Measurements from ENCODE around the gene PROSER2. TPM values are rescaled to one million over a fixed set of nuclear protein-coding genes. Genes with fewer than 3 reads are reported as not detected.

PROSER2 gene
- total and polyA plus RNA-seq, 4 donors, result 6.5 to 24.9 (median 9.9) TPM

DNA sequence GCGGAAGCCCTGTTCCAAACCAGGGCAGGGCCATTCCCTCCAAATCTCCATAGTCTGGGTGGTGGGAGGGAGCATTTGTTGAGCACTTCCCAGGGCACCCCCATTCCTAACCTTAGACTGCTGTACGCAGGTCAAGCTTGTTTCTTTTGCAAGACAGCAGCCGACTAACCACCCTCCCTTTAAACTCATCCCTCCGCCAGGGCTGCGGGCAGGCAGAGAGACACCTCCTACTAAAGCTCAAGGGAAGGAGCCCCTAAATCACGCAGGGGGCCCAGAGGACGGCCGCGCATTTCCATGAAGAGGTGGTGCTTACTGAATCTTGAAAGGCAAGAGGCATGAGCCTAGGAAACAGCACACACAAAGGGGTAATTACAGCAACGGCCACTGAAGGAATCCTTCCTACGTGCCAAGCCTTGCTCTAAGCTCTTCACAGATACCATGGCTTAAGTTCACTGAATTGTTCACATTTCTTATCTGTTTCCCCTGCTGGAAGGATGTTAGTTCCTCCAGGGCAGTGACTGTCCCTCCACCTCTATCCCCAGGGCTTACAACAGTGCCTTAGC is 90.0 kb downstream of the PROSER2 start (continued):
- TF ChIP-seq, protein P1, sequence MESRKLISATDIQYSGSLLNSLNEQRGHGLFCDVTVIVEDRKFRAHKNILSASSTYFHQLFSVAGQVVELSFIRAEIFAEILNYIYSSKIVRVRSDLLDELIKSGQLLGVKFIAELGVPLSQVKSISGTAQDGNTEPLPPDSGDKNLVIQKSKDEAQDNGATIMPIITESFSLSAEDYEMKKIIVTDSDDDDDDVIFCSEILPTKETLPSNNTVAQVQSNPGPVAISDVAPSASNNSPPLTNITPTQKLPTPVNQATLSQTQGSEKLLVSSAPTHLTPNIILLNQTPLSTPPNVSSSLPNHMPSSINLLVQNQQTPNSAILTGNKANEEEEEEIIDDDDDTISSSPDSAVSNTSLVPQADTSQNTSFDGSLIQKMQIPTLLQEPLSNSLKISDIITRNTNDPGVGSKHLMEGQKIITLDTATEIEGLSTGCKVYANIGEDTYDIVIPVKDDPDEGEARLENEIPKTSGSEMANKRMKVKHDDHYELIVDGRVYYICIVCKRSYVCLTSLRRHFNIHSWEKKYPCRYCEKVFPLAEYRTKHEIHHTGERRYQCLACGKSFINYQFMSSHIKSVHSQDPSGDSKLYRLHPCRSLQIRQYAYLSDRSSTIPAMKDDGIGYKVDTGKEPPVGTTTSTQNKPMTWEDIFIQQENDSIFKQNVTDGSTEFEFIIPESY (IDR thresholded peaks at IDR 0.05), result no peak
- TF ChIP-seq, protein P2, sequence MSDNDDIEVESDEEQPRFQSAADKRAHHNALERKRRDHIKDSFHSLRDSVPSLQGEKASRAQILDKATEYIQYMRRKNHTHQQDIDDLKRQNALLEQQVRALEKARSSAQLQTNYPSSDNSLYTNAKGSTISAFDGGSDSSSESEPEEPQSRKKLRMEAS (IDR thresholded peaks at IDR 0.05), result no peak
- TF ChIP-seq, protein P3, sequence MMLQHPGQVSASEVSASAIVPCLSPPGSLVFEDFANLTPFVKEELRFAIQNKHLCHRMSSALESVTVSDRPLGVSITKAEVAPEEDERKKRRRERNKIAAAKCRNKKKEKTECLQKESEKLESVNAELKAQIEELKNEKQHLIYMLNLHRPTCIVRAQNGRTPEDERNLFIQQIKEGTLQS (IDR thresholded peaks at IDR 0.05), result no peak
- no peak for TF ChIP-seq EGR1 (IDR thresholded peaks at IDR 0.05; ENCODE audit: low read depth in 2 of 2)
- TF ChIP-seq JUND (IDR thresholded peaks at IDR 0.05), result no peak
- TF ChIP-seq HNF4A (conservative IDR thresholded peaks at IDR 0.05), result no peak
- no peak for TF ChIP-seq FOXA1 (IDR thresholded peaks at IDR 0.05)
- TF ChIP-seq HNF4G (IDR thresholded peaks at IDR 0.05), result no peak

DNA sequence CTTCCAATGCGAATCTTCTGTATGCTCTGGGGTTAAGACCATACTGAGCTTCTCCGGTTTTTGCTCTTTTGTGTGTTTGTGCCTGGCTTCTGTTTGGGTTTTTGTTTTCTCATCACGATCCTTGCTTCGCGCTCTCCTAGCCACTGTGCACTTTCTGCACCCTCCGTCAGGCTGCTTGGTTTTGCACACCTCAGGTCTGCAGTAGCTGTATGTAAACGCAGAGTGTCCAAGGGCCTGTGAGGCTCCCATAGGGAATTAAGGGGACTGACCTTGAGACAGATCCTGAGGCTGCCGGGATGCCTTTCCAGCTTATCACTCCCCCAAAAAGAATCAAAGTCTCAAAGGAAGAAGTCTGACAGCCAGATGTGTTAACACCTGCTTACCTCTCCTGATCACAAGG is 95.2 kb downstream of the PROSER2 start:
- DNase-seq (ENCODE audit: low spot score), result no peak
- no peak overlapping the region for H3K9ac ChIP-seq (ENCODE audit: low read depth in 1 of 2, low read length in 2 of 2)
- H3K27me3 ChIP-seq (ENCODE audit: control insufficient read depth in 4 of 4, insufficient read depth in 4 of 4, low read length in 3 of 4), result no peaks in the 10 kb centered on the region
- no peak overlapping the region for H3K4me3 ChIP-seq (ENCODE audit: low read depth in 1 of 3, low read length in 3 of 3)
- TF ChIP-seq RXRA (IDR thresholded peaks at IDR 0.05) (no peak), TAF1 (conservative IDR thresholded peaks at IDR 0.05) (no peak), EGR1 (IDR thresholded peaks at IDR 0.05; ENCODE audit: low read depth in 2 of 2) (no peak), YY1 (IDR thresholded peaks at IDR 0.05) (no peak), FOXA2 (IDR thresholded peaks at IDR 0.05) (no peak), FOXA1 (IDR thresholded peaks at IDR 0.05) (no peak), HNF4G (IDR thresholded peaks at IDR 0.05) (no peak)
- TF ChIP-seq, protein P1 (IDR thresholded peaks at IDR 0.05), result no peak
- TF ChIP-seq, protein P4, sequence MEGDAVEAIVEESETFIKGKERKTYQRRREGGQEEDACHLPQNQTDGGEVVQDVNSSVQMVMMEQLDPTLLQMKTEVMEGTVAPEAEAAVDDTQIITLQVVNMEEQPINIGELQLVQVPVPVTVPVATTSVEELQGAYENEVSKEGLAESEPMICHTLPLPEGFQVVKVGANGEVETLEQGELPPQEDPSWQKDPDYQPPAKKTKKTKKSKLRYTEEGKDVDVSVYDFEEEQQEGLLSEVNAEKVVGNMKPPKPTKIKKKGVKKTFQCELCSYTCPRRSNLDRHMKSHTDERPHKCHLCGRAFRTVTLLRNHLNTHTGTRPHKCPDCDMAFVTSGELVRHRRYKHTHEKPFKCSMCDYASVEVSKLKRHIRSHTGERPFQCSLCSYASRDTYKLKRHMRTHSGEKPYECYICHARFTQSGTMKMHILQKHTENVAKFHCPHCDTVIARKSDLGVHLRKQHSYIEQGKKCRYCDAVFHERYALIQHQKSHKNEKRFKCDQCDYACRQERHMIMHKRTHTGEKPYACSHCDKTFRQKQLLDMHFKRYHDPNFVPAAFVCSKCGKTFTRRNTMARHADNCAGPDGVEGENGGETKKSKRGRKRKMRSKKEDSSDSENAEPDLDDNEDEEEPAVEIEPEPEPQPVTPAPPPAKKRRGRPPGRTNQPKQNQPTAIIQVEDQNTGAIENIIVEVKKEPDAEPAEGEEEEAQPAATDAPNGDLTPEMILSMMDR (IDR thresholded peaks at IDR 0.05; ENCODE audit: low read depth, low read length, missing input control), result no peak
- TF ChIP-seq, protein P3 (IDR thresholded peaks at IDR 0.05), result no peak
- TF ChIP-seq, protein P5, sequence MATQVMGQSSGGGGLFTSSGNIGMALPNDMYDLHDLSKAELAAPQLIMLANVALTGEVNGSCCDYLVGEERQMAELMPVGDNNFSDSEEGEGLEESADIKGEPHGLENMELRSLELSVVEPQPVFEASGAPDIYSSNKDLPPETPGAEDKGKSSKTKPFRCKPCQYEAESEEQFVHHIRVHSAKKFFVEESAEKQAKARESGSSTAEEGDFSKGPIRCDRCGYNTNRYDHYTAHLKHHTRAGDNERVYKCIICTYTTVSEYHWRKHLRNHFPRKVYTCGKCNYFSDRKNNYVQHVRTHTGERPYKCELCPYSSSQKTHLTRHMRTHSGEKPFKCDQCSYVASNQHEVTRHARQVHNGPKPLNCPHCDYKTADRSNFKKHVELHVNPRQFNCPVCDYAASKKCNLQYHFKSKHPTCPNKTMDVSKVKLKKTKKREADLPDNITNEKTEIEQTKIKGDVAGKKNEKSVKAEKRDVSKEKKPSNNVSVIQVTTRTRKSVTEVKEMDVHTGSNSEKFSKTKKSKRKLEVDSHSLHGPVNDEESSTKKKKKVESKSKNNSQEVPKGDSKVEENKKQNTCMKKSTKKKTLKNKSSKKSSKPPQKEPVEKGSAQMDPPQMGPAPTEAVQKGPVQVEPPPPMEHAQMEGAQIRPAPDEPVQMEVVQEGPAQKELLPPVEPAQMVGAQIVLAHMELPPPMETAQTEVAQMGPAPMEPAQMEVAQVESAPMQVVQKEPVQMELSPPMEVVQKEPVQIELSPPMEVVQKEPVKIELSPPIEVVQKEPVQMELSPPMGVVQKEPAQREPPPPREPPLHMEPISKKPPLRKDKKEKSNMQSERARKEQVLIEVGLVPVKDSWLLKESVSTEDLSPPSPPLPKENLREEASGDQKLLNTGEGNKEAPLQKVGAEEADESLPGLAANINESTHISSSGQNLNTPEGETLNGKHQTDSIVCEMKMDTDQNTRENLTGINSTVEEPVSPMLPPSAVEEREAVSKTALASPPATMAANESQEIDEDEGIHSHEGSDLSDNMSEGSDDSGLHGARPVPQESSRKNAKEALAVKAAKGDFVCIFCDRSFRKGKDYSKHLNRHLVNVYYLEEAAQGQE (IDR thresholded peaks at IDR 0.05), result no peak
- WGBS, result 89% methylated on average over 8 of the region's 8 CpGs
- peaks cover 0 to 2% (median 0%) of the 10 kb centered on the region in 4 donors for H3K4me1 ChIP-seq (ENCODE audit: control insufficient read depth in 4 of 4, insufficient read depth in 4 of 4, low read length in 3 of 4)
- H3K9me3 ChIP-seq (ENCODE audit: control insufficient read depth in 4 of 4, low read length in 3 of 4), result no peaks in the 10 kb centered on the region
- H3K36me3 ChIP-seq (ENCODE audit: control insufficient read depth in 4 of 4, insufficient read depth in 3 of 4, low read depth in 1 of 4, low read length in 3 of 4), result peaks cover 5 to 29% (median 16%) of the 10 kb centered on the region in 4 donors
- H3K27ac ChIP-seq (ENCODE audit: low read depth in 1 of 2, low read length in 2 of 2), result no peak overlapping the region

Data from liver (tissue), 9 donors.